LNCaP clone FGC (cell line): ENCODE results near the gene TWIST2.

Source experiments
- DNase-seq: peaks from one replicate; pipeline ENCODE4 v3.0.0-alpha.2; 2011; ENCODE audit warnings: low read depth
- H3K4me3 ChIP-seq: 2 replicates; pipeline ENCODE4 v1.5.1; 2011; ENCODE audit warnings: mild to moderate bottlenecking, low read depth, low read length, control low read depth
- CTCF ChIP-seq: IDR thresholded peaks from 2 replicates; pipeline ENCODE4 v1.5.1; 2012; ENCODE audit warnings: mild to moderate bottlenecking; ENCODE audit not compliant: control insufficient read depth, insufficient read depth; ENCODE audit errors: extremely low read depth

The TWIST2 gene

GRCh38 chr2:238850091-238850490 is 2.2 kb downstream of the TWIST2 start:
- TF ChIP-seq CTCF: no peak
- H3K4me3 ChIP-seq: no peak overlapping the region
- no peak for DNase-seq

GRCh38 chr2:238851026-238851425 is 3.1 kb downstream of the TWIST2 start:
- no peak overlapping the region for H3K4me3 ChIP-seq
- no peak for DNase-seq
- no peak for TF ChIP-seq CTCF

- no peak overlapping the region for H3K4me3 ChIP-seq
- no peak for DNase-seq
- no peak for TF ChIP-seq CTCF
These were observed 3.9 kb downstream of the TWIST2 start for GRCh38 chr2:238851761-238852160.

- DNase-seq: no peak
- no peak for TF ChIP-seq CTCF
- H3K4me3 ChIP-seq: no peak overlapping the region
These were observed 4.5 kb downstream of the TWIST2 start for GRCh38 chr2:238852206-238852869.

GRCh38 chr2:238853218-238853617 is 5.3 kb downstream of the TWIST2 start:
- H3K4me3 ChIP-seq: no peak overlapping the region
- no peak for TF ChIP-seq CTCF
- no peak for DNase-seq

- no peak overlapping the region for H3K4me3 ChIP-seq
- TF ChIP-seq CTCF: no peak
- DNase-seq: no peak
These were observed 5.8 kb downstream of the TWIST2 start for GRCh38 chr2:238853721-238854120.

GRCh38 chr2:238854246-238854645 is 6.4 kb downstream of the TWIST2 start:
- TF ChIP-seq CTCF: no peak
- no peak overlapping the region for H3K4me3 ChIP-seq
- no peak for DNase-seq
